Right lobe of liver (tissue), 4 donors: ENCODE results near the gene LRMDA.

ENCODE experiments used
- CTCF ChIP-seq, 4 donors: fragments of 200-600 bp in 3 of 4; fragments of 450-650 bp in 1 of 4; IDR thresholded peaks; one replicate each; pipeline versions ENCODE4 v1.5.1 to v1.8.0; 2016 to 2022; ENCODE audit warnings: antibody characterized with exemption in 4 of 4, mild to moderate bottlenecking in 2 of 4
- POLR2A ChIP-seq: fragments of 450-650 bp; IDR thresholded peaks from one replicate; pipeline ENCODE4 v1.6.1; 2017; ENCODE audit warnings: antibody characterized with exemption, mild to moderate bottlenecking
- donor health status: DM: no; HTN: no; CAD: no.
- donor health status: DM: no; HTN: no; CAD: no.
- donor health status: DM: no; HTN: yes; CAD: no.

- TF ChIP-seq CTCF (IDR thresholded peaks at IDR 0.05) (no peak), POLR2A (no peak)
Measured at GRCh38 chr10:75438275-75438674, 6.9 kb downstream of the LRMDA start.
